ENCODE measurements around the gene CIRBP.
"Not testable (repeated sequence)": the region's sequence is repeated elsewhere in the genome, so short reads cannot be mapped to it uniquely, and the experiment has no call there.

Gene CIRBP

DNA sequence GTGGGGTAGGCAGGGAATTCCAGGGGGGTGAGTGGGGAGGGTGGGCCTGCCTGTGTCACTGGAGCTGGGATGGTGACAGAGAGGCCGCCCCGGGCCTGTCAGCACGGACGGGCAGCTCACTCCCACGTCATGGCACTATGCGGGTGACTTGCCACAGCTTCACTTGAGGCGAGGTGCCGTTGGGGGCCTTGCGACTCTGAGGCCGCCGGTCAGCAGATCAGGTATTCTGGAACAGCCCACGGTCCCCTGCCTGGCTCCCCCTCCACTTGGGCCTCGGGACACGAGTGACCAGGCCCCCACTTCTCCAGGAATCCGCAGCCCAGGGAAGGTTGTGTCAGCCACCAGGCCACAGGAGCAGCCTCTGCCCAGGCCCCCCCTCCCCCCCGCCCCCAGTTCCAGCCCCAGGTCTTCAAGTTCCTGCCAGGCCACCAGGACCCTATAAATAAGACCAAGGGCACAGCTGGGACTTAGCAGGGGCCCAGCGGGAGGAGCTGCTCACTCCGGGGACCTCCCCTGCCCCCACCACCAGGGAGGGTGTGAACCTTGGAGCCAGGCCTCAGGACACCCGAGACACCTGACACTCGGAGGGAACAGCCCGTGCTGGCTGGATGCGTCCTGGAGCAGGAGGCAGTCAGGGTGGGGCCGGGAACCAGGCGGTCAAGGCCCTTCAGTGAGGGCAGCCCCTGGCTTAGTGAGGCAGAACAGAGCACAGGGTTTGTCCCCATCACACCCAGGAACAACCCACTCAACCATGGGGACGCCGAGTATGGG is 23.5 kb upstream of the CIRBP start:
- DNase-seq: no peak

DNA sequence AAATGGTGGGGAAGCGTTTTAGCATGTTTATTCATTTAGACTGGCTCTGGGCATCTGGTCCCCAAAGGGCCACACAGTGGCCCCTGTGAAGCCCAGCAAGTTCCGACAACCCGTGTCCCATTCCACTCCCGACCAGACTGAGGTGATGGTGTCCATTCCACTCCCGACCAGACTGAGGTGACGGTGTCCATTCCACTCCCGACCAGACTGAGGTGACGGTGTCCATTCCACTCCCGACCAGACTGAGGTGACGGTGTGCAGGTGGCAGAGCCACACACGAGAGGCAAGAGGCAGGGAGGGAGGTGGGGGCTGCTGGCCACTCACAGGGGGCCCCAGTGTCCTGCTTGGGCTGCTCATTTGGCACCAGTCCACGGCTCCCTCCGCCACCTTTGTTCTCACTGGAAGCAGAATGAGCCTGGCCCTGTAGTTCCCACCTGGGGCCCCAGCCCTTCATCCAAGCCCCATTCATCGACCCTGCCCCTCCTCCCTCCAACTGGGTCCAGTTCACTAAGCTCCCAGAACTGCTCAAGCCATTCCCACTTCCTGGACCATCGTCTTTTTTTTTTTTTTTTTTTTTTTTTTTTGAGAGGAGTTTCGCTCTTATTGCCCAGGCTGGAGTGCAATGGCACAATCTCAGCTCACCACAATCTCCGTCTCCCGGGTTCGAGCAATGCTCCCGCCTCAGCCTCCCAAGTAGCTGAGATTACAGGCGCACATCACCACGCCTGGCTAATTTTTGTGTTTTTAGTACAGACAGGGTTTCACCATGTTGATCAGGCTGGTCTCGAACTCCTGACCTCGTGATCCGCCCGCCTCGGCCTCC is 22.7 kb upstream of the CIRBP start:
- DNase-seq: not testable (repeated sequence)

DNA sequence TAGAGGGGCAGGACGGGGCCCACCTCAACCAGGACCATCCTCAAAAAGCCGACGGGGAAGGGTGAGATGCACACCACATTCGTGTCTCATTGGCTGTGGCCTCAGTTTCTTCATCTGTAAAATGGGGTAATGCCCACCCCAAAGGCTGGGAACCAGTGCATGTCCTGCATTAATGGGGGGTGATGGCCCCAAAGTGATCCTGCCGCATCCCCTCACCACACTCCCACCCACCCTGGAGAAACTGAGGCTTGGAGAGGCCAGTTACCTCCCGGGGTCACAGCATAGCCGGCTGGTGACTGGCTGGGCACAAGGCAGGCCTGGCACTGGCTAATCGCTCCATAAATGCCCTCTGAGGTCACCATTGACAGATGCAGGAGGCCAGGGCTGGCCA is 21.4 kb upstream of the CIRBP start:
- no peak for DNase-seq

DNA sequence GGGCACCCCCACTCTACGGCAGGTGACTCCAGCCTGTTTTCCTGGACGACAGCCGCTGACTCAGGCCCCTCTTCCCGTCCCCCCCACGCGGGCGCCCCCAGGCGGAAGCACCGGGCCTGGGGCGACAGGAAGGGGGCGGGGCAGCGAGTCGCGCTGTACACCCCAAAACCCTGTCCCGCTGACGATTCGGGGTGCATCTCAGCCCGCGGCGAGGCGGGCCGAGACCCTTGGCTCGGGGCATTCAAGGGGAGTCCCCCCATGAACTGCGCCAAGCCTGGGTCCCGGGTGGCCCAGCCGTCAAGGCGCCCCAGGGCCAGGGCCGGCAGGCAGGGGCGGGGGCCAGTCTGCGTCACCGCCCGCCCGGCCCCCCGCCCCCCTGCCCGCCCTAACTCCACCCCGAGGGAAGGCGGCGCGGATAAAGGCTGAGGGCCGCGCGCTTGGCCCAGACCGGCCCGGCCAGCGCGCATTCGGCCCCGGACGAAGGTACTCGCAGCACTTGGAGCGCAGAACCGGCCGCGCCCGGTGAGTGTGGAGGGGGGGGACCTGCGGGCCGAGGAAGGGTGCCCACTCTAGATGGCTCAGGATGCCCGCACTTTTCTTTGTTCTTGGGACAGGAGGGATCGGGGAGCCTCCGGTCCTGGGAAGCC is 20.9 kb upstream of the CIRBP start, which contains the start of gene MIDN:
Gene MIDN, plus strand, starts transcription at position 445 of the 647 bp plus-strand sequence. CDS start 1,714 bp downstream, outside the sequence.
- no peak for DNase-seq

DNA sequence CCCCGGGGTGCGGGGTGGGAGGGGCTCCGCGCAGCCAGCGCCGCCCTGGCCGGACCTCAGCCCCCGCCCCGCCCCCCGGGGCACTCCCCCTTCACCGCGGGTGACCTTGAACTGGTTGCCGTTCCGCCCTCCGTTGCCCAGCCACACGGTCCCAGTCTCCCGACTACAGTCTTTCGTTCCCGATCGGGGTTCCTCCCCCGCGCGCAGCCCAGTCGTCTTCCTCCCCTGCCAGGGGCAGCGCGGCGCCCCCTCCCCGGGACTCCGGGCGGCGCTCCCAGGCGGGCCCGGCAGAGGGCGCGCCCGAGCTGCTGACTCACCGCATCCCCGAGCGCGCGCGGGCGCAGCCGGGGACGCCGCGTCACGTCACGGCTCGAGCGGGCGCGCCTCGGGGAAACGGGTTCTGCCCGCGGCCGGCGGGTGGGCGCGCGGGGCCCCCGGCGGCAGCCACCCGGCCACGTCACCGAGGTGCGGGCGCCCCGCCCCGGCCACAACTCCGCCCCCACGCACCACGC is 20.3 kb upstream of the CIRBP start:
- DNase-seq: peak; percentile 68

DNA sequence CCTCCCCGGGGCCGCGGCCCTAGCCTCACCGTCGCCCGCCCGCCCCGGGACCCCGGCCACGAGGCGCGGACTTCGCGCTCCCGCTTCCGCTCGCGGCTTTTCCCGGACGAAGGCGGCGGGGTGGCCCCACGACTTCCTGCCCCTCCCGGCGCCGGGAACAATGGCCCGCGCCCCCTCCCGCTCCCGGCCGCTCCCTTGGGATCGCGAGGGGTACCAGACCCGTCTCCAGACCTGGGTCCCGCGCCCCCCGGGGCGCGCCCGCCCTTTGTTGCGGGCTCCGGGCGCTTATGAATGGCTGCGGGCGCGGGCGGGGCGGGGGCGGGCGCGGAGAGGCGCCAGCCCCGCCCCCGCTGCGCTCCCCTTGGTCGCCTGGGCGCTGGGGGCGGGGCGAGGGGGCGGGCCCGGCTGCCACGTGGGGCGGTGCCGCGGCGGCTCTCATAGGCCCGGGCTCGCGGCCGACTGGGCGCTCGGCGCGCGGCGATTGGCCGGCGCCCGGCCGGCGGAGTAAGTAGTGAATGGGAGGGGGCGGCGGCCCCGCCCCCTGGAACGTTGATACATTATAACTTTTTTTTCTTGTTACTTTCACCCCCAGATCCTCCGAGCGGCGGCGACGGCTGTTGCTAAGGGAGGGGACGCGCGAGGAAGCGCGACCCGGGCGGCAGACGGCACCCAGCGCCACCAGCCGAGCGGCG is 19.7 kb upstream of the CIRBP start:
- DNase-seq: peak; percentile 94

DNA sequence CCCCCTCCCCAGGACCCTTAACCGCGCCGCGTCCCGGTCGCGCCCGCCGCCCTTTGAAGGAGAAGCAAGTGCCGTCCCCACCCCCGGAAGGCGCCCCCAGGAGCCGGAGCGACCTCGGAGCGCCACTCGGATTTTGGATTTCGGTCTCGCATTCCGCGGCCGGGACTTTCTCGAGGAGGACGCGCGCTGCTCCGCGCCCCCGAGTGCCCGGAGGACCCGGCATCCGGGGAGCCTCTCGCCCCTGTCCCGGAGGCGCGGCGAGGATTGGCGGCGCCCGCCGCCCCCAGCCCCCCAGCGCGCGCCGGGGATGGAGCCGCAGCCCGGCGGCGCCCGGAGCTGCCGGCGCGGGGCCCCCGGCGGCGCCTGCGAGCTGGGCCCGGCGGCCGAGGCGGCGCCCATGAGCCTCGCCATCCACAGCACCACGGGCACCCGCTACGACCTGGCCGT is 19.1 kb upstream of the CIRBP start:
- DNase-seq: no peak

DNA sequence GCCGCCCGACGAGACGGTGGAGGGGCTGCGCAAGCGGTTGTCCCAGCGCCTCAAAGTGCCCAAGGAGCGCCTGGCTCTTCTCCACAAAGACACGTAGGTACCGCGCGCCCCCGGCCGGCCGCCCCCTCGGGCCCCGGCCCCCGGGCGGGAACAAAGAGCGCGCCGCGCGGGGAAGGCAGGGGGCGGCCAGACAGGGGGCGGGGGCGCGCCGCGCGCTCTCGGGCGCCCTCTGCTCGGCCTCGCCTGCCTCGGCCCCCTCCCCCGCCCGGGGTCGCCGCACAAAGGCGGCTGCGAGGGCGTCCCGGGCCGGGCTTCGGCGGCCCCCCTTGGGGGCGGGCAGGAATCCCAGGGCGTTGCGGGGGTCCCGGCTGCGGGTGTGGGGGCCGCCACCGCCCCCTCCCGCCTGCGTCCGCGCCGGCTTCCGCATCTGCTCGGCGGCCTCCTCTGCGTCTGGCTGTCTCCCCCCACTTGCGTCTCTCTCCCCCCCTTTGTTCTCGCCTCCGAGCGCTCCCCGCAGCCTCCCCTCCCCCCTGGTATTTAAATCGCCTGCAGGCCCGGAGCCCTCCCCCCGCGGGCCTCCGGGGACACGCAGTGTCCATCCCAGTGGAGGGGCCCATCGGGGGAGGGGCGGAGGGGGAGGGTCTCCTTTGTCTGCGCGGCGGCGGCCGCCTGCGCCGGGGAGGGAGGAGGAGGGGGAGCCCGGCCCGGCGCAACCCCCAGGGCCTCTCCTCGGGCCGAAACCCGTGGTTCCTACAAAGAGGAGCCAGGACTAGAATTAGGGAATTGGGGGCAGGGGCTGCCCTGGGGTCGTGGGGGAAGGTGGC is 18.5 kb upstream of the CIRBP start:
- peak; percentile 72 for DNase-seq

DNA sequence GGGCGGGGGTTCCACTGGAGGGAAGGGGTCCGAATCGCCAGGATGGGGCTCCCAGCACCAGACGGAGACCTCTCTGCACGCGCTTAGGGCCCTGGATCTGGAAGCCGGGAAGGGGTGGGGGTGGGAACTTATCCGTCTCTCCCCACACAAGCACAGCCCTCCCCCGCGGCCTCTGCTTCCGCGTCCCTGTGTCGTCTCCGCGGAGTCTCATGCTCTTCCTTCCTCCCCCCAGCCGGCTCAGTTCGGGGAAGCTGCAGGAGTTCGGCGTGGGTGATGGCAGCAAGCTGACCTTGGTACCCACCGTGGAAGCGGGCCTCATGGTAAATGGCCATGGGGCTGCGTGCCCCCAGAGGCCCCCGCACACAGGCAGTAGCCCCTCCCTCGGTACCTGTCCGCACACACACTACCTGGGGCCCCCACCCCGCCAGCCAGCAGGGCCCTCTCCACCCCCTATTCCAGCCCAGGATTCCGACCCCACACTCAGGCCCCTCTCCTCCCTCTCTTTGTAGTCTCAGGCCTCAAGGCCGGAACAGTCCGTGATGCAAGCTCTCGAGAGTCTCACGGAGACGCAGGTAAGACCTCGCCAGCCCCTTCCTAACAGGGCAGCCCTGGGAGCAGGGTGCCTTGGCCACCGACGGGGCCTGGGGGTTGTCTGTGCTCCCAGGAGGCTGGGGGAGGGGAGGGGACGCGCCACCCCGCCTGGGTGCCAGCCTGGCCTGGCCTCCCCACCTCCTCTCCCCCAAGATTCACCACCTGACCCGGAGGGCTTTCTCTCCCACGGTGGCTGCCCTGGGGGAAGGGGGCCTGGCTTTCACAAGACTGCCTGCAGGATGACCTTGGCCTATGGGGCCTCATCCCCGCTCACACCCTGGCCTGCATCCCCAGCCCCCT is 17.6 kb upstream of the CIRBP start:
- no peak for DNase-seq

DNA sequence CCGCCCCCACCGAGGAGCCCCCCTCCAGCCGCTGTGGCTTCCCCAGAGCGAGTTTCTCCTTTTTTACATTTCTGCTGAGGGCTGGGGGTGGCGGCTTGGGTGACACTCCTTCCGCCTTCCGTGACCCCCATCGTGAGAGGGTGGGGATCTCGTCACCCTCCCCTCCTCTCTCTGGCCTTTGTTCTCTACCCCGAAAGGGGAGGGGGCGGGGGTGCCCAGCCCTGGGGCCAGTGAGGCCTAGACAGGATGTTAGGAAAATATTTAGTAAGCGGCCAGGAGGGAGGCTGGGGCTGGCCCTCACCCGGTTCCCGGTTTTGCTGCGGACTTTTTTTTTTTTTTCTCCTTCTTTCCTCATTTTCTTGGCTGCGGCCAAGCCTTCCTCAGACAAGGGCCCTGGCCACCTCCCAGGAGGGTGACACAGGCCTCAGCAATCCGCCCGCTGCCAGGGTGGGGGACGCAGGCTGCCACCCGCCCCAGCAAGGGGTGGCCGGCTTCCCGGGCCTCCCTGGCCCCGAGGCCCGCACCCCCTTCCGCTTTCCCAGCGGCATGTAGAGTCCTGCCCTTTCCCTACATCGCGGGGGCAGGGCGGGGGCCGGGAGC is 16.8 kb upstream of the CIRBP start:
- DNase-seq: no peak

DNA sequence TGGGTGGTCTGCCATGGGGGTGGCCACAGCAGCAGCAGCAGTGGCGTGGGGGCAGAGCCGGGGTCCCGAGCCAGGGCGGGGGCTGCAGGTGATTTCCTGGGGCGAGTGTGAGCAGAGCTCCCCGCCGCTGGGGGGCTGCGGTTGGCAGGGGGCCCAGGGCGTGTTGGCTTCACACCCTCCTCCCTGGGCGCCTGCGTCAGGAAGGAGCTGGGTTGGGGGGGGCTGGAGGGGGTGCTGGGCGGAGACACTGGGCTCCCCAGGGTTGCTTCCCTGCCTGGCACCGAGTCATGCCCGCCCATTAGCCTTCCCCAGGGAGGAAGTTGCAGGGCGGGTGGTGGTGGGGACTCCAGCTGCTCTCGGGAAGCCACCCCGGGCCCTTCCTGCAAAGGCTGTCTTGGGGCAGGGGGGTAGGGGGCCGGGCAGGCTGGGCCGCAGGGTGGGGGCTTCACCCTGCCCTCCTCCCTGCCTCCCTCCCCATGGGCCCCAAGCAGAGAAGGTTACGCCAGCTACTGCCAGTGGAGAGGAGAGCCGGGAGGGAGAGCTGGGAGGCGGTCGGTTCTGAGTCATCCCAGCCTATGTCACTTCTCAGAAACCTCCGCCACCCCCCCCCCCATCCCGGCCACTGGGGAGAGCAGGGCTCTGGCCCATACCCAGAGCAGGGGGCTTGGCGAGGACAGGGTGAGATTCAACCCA is 16.2 kb upstream of the CIRBP start:
- peak; percentile 50 for DNase-seq

DNA sequence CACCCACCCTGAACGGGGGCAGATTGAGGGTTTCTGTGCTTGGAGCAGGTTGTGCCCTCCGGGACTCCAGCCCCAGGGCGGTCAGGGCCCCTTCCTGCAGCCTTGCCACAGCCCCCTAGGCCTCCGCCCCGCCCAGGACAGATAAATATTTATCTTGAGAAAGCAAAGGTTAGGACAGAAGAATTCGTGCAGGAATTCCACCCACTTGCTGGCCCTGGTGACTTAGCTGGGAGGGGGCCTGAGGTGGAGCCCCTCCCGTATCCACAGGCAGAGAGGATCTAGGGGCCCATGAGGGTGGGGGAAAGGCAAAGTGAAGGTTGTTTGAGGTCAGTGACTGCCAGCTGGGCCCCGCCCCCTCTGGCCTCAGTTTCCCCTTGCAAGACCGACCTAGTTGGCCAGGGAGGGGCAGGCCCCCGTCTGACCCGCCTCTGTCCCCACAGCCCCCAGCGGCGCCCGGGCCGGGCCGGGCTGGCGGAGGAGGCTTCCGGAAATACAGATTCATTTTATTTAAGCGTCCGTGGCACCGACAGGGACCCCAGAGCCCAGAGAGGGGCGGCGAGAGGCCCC is 15.5 kb upstream of the CIRBP start:
- no peak for DNase-seq

DNA sequence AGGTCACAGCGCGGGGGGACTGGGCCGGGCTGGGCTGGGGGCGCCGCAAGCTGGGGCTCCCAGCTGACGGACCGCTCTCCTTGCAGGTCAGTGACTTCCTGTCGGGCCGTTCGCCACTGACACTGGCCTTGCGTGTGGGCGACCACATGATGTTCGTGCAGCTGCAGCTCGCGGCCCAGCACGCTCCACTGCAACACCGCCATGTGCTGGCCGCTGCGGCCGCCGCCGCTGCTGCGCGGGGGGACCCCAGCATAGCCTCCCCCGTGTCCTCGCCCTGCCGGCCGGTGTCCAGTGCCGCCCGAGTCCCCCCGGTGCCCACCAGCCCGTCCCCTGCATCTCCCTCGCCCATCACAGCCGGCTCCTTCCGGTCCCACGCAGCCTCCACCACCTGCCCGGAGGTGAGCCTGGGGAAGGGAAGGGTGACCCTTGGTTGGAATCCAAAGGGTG is 15.0 kb upstream of the CIRBP start:
- no peak for DNase-seq

DNA sequence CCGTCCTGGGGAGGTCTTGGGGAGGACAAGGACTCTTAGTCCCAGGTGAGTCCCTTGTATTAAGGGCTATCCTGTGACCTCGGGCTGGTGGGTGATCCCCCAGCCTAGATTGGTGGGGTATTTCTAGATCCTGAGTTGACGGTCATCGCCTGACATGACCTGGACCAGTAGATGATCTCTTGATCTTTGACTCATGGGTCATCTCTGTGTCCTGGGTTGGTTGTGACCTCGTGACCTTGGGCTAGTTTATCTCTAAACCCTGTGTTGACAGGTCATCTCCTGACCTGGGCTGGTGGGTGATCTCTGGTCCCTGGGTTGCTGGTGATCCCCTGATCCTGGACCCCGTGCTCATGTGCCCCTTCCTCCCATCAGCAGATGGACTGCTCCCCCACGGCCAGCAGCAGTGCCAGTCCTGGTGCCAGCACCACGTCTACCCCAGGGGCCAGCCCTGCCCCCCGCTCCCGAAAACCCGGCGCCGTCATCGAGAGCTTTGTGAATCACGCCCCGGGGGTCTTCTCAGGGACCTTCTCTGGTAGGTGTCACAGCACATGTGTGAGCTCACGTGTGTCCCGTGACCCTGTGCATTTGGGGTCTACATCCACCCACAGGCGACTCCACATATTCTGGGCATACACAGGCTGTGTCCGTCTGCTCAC is 14.5 kb upstream of the CIRBP start:
- no peak for DNase-seq

DNA sequence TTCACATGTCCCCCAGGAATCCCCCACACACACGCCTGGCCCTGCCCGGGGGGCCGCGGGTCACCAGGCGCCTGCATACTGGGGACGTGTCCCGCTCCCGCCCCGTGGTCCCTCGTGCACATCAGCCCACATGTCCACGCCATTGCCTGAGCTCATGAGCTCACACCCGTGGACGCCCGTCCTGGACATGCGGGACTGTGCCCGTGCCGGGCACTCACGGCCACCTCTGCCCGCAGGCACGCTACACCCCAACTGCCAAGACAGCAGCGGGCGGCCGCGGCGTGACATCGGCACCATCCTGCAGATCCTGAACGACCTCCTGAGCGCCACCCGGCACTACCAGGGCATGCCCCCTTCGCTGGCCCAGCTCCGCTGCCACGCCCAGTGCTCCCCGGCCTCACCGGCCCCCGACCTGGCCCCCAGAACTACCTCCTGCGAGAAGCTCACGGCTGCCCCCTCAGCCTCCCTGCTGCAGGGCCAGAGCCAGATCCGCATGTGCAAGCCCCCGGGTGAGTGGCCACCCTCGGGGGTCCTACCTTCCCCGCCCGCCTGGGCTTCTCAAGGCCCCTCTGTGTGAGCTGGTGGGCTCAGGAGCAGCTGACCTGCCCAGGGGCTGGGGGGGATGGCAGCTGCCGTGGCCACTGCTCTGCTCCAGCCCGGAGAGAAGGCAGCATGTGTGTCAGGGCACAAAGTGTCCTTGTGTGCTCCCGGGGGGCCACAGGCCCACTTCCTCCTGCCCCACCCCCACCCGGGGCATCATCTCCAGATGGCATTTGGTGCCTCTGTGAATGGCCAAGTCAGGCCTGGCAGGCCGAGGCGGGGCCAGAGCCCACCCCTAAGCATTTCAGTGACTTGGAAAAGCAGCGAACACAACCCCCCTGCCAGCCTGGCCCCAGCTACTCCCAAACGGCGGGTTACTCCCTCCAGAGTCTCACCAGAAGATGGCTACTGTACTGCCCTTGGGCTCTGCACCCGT is 13.7 kb upstream of the CIRBP start:
- no peak for DNase-seq

DNA sequence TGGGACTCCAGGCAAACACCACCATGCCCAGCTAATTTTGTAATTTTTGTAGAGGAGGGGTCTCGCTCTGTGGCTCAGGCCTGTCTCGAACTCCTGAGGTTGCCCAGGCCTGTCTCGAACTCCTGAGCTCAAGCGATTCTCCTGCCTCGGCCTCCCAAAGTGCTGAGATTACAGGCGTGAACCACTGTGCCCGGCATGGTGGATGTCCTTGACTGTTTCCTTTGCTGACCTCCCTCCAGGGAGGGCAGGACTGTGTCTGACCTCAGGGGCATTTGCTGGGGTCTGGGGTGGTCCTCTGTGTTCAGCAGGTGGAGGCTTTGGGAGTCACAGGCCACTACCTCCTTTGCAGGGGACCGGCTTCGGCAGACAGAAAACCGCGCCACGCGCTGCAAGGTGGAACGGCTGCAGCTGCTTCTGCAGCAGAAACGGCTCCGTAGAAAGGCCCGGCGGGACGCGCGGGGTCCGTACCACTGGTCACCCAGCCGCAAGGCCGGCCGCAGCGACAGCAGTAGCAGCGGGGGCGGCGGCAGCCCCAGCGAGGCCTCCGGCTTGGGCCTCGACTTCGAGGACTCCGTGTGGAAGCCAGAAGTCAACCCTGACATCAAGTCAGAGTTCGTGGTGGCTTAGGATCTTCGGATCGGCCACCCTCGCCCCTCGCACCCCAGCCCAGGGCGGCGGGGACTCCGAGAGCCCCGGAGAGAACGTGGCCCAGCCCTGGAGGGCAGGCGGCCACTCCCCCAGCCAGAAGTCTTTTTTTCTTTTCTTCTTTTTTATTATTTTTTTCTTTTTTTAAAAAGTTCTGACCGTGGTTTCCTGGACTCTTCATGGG is 12.3 kb upstream of the CIRBP start:
- DNase-seq: no peak
